Parathyroid adenoma (tissue), 2 donors: Measurements from ENCODE around the gene PHF1.
"Not testable (repeated sequence)": the region's sequence is repeated elsewhere in the genome, so short reads cannot be mapped to it uniquely, and the experiment has no call there.

ENCODE experiments used
- H2AFZ ChIP-seq: fragments of 300-600 bp; sonication (generic); one replicate; pipeline ENCODE4 v1.7.0; 2017; ENCODE audit warnings: antibody characterized with exemption, mild to moderate bottlenecking
- H3K27ac ChIP-seq: fragments of 300-600 bp; sonication (generic); one replicate; pipeline ENCODE4 v1.7.0; 2017
- H3K27me3 ChIP-seq: fragments of 300-600 bp; sonication (generic); one replicate; pipeline ENCODE4 v1.7.0; 2017; ENCODE audit warnings: low read length; ENCODE audit not compliant: control insufficient read depth, insufficient read depth
- H3K36me3 ChIP-seq: fragments of 300-600 bp; sonication (generic); one replicate; pipeline ENCODE4 v1.7.0; 2017; ENCODE audit warnings: low read length; ENCODE audit not compliant: control insufficient read depth, insufficient read depth
- H3K4me1 ChIP-seq: fragments of 300-600 bp; sonication (generic); one replicate; pipeline ENCODE4 v1.7.0; 2017; ENCODE audit warnings: control low read depth
- H3K4me2 ChIP-seq: fragments of 300-600 bp; sonication (generic); one replicate; pipeline ENCODE4 v1.7.0; 2017; ENCODE audit warnings: low read length
- H3K4me3 ChIP-seq: fragments of 300-600 bp; sonication (generic); one replicate; pipeline ENCODE4 v1.7.0; 2017; ENCODE audit warnings: low read depth, low read length
- H3K79me2 ChIP-seq: fragments of 300-600 bp; sonication (generic); one replicate; pipeline ENCODE4 v1.7.0; 2017; ENCODE audit warnings: control low read depth
- H3K9ac ChIP-seq: fragments of 300-600 bp; sonication (generic); one replicate; pipeline ENCODE4 v1.7.0; 2017; ENCODE audit warnings: mild to moderate bottlenecking
- H3K9me3 ChIP-seq: fragments of 300-600 bp; sonication (generic); one replicate; pipeline ENCODE4 v1.7.0; 2017; ENCODE audit warnings: low read length; ENCODE audit not compliant: control insufficient read depth
- CTCF ChIP-seq: fragments of 300-600 bp; sonication (generic); IDR thresholded peaks from one replicate; pipeline ENCODE4 v1.7.0; 2017; ENCODE audit warnings: antibody characterized with exemption, mild to moderate bottlenecking
- donor health status: primary hyperparathyroidism.

Gene PHF1

GRCh38 chr6:33392979-33393378 is 17.8 kb upstream of the PHF1 start:
- H3K9me3 ChIP-seq: no peaks in the 10 kb centered on the region
- no peaks in the 10 kb centered on the region for H3K79me2 ChIP-seq
- no peak overlapping the region for H3K4me3 ChIP-seq
- no peak overlapping the region for H3K27ac ChIP-seq
- no peaks in the 10 kb centered on the region for H3K36me3 ChIP-seq
- H3K4me2 ChIP-seq: no peak overlapping the region
- H3K4me1 ChIP-seq: peaks cover 12% of the 10 kb centered on the region
- H3K9ac ChIP-seq: no peak overlapping the region
- no peaks in the 10 kb centered on the region for H3K27me3 ChIP-seq
- no peak overlapping the region for H2AFZ ChIP-seq
- no peak for TF ChIP-seq CTCF

- Histone ChIP-seq H3K9me3 (no peaks in the 10 kb centered on the region), H3K27me3 (no peaks in the 10 kb centered on the region), H2AFZ (no peak overlapping the region), H3K4me2 (no peak overlapping the region), H3K4me1 (no peaks in the 10 kb centered on the region), H3K79me2 (no peaks in the 10 kb centered on the region), H3K27ac (no peak overlapping the region), H3K9ac (no peak overlapping the region), H3K4me3 (no peak overlapping the region), H3K36me3 (no peaks in the 10 kb centered on the region)
- TF ChIP-seq CTCF: no peak
Observed at GRCh38 chr6:33397541-33397940, 13.3 kb upstream of the PHF1 start.

GRCh38 chr6:33398601-33399000 is 12.2 kb upstream of the PHF1 start:
- not testable (repeated sequence) for H3K79me2 ChIP-seq, H3K4me1 ChIP-seq, H3K36me3 ChIP-seq, H3K9me3 ChIP-seq, H3K9ac ChIP-seq, H3K27me3 ChIP-seq, H3K4me3 ChIP-seq, H3K27ac ChIP-seq, H2AFZ ChIP-seq, H3K4me2 ChIP-seq

- H3K4me2 ChIP-seq, H3K27me3 ChIP-seq, H3K79me2 ChIP-seq, H3K4me1 ChIP-seq, H3K36me3 ChIP-seq, H3K9me3 ChIP-seq, H3K27ac ChIP-seq, H3K4me3 ChIP-seq, H2AFZ ChIP-seq, H3K9ac ChIP-seq: not testable (repeated sequence)
Observed at GRCh38 chr6:33399881-33400280, 10.9 kb upstream of the PHF1 start.

GRCh38 chr6:33404884-33405283 is 5.9 kb upstream of the PHF1 start:
- no peak overlapping the region for H3K9ac ChIP-seq
- no peak overlapping the region for H3K4me2 ChIP-seq
- no peaks in the 10 kb centered on the region for H3K36me3 ChIP-seq
- TF ChIP-seq CTCF: no peak
- H3K4me3 ChIP-seq: no peak overlapping the region
- no peaks in the 10 kb centered on the region for H3K79me2 ChIP-seq
- no peak overlapping the region for H2AFZ ChIP-seq
- no peaks in the 10 kb centered on the region for H3K27me3 ChIP-seq
- H3K27ac ChIP-seq: no peak overlapping the region
- H3K9me3 ChIP-seq: no peaks in the 10 kb centered on the region
- no peaks in the 10 kb centered on the region for H3K4me1 ChIP-seq

- no peak overlapping the region for H3K4me3 ChIP-seq
- no peaks in the 10 kb centered on the region for H3K4me1 ChIP-seq
- no peaks in the 10 kb centered on the region for H3K9me3 ChIP-seq
- no peak overlapping the region for H3K9ac ChIP-seq
- H3K79me2 ChIP-seq: no peaks in the 10 kb centered on the region
- H3K27me3 ChIP-seq: no peaks in the 10 kb centered on the region
- H3K4me2 ChIP-seq: no peak overlapping the region
- no peak overlapping the region for H2AFZ ChIP-seq
- TF ChIP-seq CTCF: no peak
- no peaks in the 10 kb centered on the region for H3K36me3 ChIP-seq
- no peak overlapping the region for H3K27ac ChIP-seq
Observed at GRCh38 chr6:33405386-33405940, 5.4 kb upstream of the PHF1 start.
